ENCODE data around the gene BANK1.

BANK1 gene

GRCh38 chr4:102104278-102104677 is 313.7 kb downstream of the BANK1 start:
- TF ChIP-seq SUZ12 (IDR thresholded peaks at IDR 0.05; ENCODE audit: extremely low read depth, insufficient read depth, insufficient read length) (no peak), YY1 (IDR thresholded peaks at IDR 0.05; ENCODE audit: insufficient read depth, insufficient read length) (no peak)
- Histone ChIP-seq H3K9ac (ENCODE audit: insufficient read length, low read depth) (no peak overlapping the region), H3K4me3 (ENCODE audit: insufficient read length, low read depth) (no peak overlapping the region), H3K4me1 (ENCODE audit: insufficient read depth, insufficient read length) (no peaks in the 10 kb centered on the region), H3K9me3 (ENCODE audit: insufficient read depth, low read length) (no peaks in the 10 kb centered on the region), H3K36me3 (ENCODE audit: insufficient read depth, insufficient read length, low read length) (no peaks in the 10 kb centered on the region), H3K27me3 (ENCODE audit: insufficient read depth, insufficient read length) (no peaks in the 10 kb centered on the region)
- DNase-seq (ENCODE audit: low read depth, low spot score): no peak

GRCh38 chr4:102105983-102106382 is 315.5 kb downstream of the BANK1 start:
- H3K9me3 ChIP-seq (ENCODE audit: insufficient read depth, low read length): no peaks in the 10 kb centered on the region
- H3K36me3 ChIP-seq (ENCODE audit: insufficient read depth, insufficient read length, low read length): no peaks in the 10 kb centered on the region
- H3K4me3 ChIP-seq (ENCODE audit: insufficient read length, low read depth): no peak overlapping the region
- H3K4me1 ChIP-seq (ENCODE audit: insufficient read depth, insufficient read length): no peaks in the 10 kb centered on the region
- no peaks in the 10 kb centered on the region for H3K27me3 ChIP-seq (ENCODE audit: insufficient read depth, insufficient read length)
- TF ChIP-seq SUZ12 (IDR thresholded peaks at IDR 0.05; ENCODE audit: extremely low read depth, insufficient read depth, insufficient read length) (no peak), ZNF274 (IDR thresholded peaks at IDR 0.05; ENCODE audit: low read depth, low read length) (no peak), YY1 (IDR thresholded peaks at IDR 0.05; ENCODE audit: insufficient read depth, insufficient read length) (no peak)
- H3K9ac ChIP-seq (ENCODE audit: insufficient read length, low read depth): no peak overlapping the region
- DNase-seq (ENCODE audit: low read depth, low spot score): no peak

GRCh38 chr4:102114118-102114630 is 323.6 kb downstream of the BANK1 start:
- no peaks in the 10 kb centered on the region for H3K27me3 ChIP-seq (ENCODE audit: insufficient read depth, insufficient read length)
- DNase-seq (ENCODE audit: low read depth, low spot score): no peak
- no peaks in the 10 kb centered on the region for H3K4me1 ChIP-seq (ENCODE audit: insufficient read depth, insufficient read length)
- no peaks in the 10 kb centered on the region for H3K9me3 ChIP-seq (ENCODE audit: insufficient read depth, low read length)
- H3K4me3 ChIP-seq (ENCODE audit: insufficient read length, low read depth): no peak overlapping the region
- no peak overlapping the region for H3K9ac ChIP-seq (ENCODE audit: insufficient read length, low read depth)
- no peaks in the 10 kb centered on the region for H3K36me3 ChIP-seq (ENCODE audit: insufficient read depth, insufficient read length, low read length)
- TF ChIP-seq YY1 (IDR thresholded peaks at IDR 0.05; ENCODE audit: insufficient read depth, insufficient read length) (no peak), SUZ12 (IDR thresholded peaks at IDR 0.05; ENCODE audit: extremely low read depth, insufficient read depth, insufficient read length) (no peak), ZNF274 (IDR thresholded peaks at IDR 0.05; ENCODE audit: low read depth, low read length) (no peak)

- H3K9me3 ChIP-seq (ENCODE audit: insufficient read depth, low read length): no peaks in the 10 kb centered on the region
- H3K9ac ChIP-seq (ENCODE audit: insufficient read length, low read depth): no peak overlapping the region
- no peak for TF ChIP-seq ZNF274 (IDR thresholded peaks at IDR 0.05; ENCODE audit: low read depth, low read length)
- TF ChIP-seq YY1 (IDR thresholded peaks at IDR 0.05; ENCODE audit: insufficient read depth, insufficient read length): no peak
- TF ChIP-seq SUZ12 (IDR thresholded peaks at IDR 0.05; ENCODE audit: extremely low read depth, insufficient read depth, insufficient read length): no peak
- no peak for DNase-seq (ENCODE audit: low read depth, low spot score)
- H3K4me1 ChIP-seq (ENCODE audit: insufficient read depth, insufficient read length): no peaks in the 10 kb centered on the region
- H3K27me3 ChIP-seq (ENCODE audit: insufficient read depth, insufficient read length): no peaks in the 10 kb centered on the region
- H3K36me3 ChIP-seq (ENCODE audit: insufficient read depth, insufficient read length, low read length): no peaks in the 10 kb centered on the region
- H3K4me3 ChIP-seq (ENCODE audit: insufficient read length, low read depth): no peak overlapping the region
These were observed 325.6 kb downstream of the BANK1 start for GRCh38 chr4:102116121-102116520.

GRCh38 chr4:102120846-102121245 is 330.3 kb downstream of the BANK1 start:
- H3K9me3 ChIP-seq (ENCODE audit: insufficient read depth, low read length): no peaks in the 10 kb centered on the region
- no peaks in the 10 kb centered on the region for H3K27me3 ChIP-seq (ENCODE audit: insufficient read depth, insufficient read length)
- DNase-seq (ENCODE audit: low read depth, low spot score): no peak
- H3K4me3 ChIP-seq (ENCODE audit: insufficient read length, low read depth): no peak overlapping the region
- no peak overlapping the region for H3K9ac ChIP-seq (ENCODE audit: insufficient read length, low read depth)
- TF ChIP-seq ZNF274 (IDR thresholded peaks at IDR 0.05; ENCODE audit: low read depth, low read length) (no peak), SUZ12 (IDR thresholded peaks at IDR 0.05; ENCODE audit: extremely low read depth, insufficient read depth, insufficient read length) (no peak), YY1 (IDR thresholded peaks at IDR 0.05; ENCODE audit: insufficient read depth, insufficient read length) (no peak)
- no peaks in the 10 kb centered on the region for H3K4me1 ChIP-seq (ENCODE audit: insufficient read depth, insufficient read length)
- H3K36me3 ChIP-seq (ENCODE audit: insufficient read depth, insufficient read length, low read length): no peaks in the 10 kb centered on the region

All from NT2/D1 (cell line).